NCI-H446 treated with DMSO at 0.1 percent for 48 hours (cell line): ENCODE results near the gene EPHA10.

Source experiments
- DNase-seq: peaks from one replicate; lab custom pipeline; 2025; lab: John Stamatoyannopoulos, UW

The EPHA10 gene

GRCh38 chr1:37673920-37674319 lies 91.0 kb downstream of the EPHA10 start:
- DNase-seq, result no peak

GRCh38 chr1:37672136-37672870 lies 92.6 kb downstream of the EPHA10 start:
- DNase-seq, result no peak

GRCh38 chr1:37671261-37671660 lies 93.7 kb downstream of the EPHA10 start:
- no peak for DNase-seq

GRCh38 chr1:37670133-37670532 lies 94.8 kb downstream of the EPHA10 start:
- DNase-seq, result no peak

GRCh38 chr1:37667023-37667671 lies 97.8 kb downstream of the EPHA10 start:
- no peak for DNase-seq

- no peak for DNase-seq
These were observed 98.6 kb downstream of the EPHA10 start for GRCh38 chr1:37666241-37666867.
